Panc1 (cell line): ENCODE data around the gene CDK18. TPM values are rescaled to one million over a fixed set of nuclear protein-coding genes. Genes with fewer than 3 reads are reported as not detected.

Experiments used
- ATAC-seq: fragments of 200-7000 bp; cut with Tn5 transposase; 2 replicates; pipeline ENCODE4 v1.9.1; 2020; ENCODE audit warnings: mild to moderate bottlenecking, moderate library complexity
- BruUV-seq: library from RNA; stranded (reverse); fragments of 400-500 nt; replicated peaks from 2 replicates; lab custom pipeline; 2021; lab: Mats Ljungman, UMichigan
- CTCF ChIA-PET: fragments of 300-600 bp; sonication (Branson Sonifier 250); formaldehyde crosslinking; loops from one replicate; lab custom pipeline; 2022; ENCODE audit warnings: antibody characterized with exemption; lab: Charles Lee
- POLR2A ChIA-PET: fragments of 300-600 bp; sonication (Branson Sonifier 250); formaldehyde crosslinking; loops from one replicate; lab custom pipeline; 2022; ENCODE audit warnings: antibody characterized with exemption; lab: Charles Lee
- DNase-seq: peaks from one replicate; pipeline ENCODE4 v3.0.0-alpha.2; 2010; ENCODE audit warnings: low read depth, low spot score
- H3K27ac ChIP-seq: 2 replicates; pipeline ENCODE4 v1.5.1; 2011; ENCODE audit warnings: mild to moderate bottlenecking, low read length, inconsistent platforms
- H3K27me3 ChIP-seq: fragments of 200-500 bp; sonication (Bioruptor generic); 2 replicates; pipeline ENCODE4 v1.6.0; 2014; ENCODE audit warnings: low read length, inconsistent platforms; ENCODE audit not compliant: control insufficient read depth, insufficient read depth
- H3K36me3 ChIP-seq: fragments of 200-500 bp; sonication (Bioruptor generic); 2 replicates; pipeline ENCODE4 v1.5.1; 2014; ENCODE audit warnings: inconsistent platforms, mild to moderate bottlenecking, low read length, moderate library complexity; ENCODE audit not compliant: control insufficient read depth, insufficient read depth
- H3K4me1 ChIP-seq: 2 replicates; pipeline ENCODE4 v1.5.1; 2011; ENCODE audit warnings: inconsistent platforms, mild to moderate bottlenecking, low read length, moderate library complexity; ENCODE audit not compliant: control insufficient read depth, insufficient read depth
- H3K4me3 ChIP-seq, 2 experiments: 2 replicates each; pipeline ENCODE4 v1.5.1; 2011 to 2012; ENCODE audit warnings: low read depth in 2 of 2, low read length in 2 of 2, mild to moderate bottlenecking in 2 of 2, inconsistent platforms in 1 of 2, moderate library complexity in 1 of 2
- H3K9me3 ChIP-seq: fragments of 200-500 bp; sonication (Bioruptor generic); 2 replicates; pipeline ENCODE4 v1.5.1; 2014; ENCODE audit warnings: low read depth, mild to moderate bottlenecking, inconsistent platforms, low read length, moderate library complexity; ENCODE audit not compliant: control insufficient read depth, insufficient read depth
- CTCF ChIP-seq: fragments of 450-650 bp; IDR thresholded peaks from 2 replicates; pipeline ENCODE4 v1.5.1; 2017; ENCODE audit warnings: mild to moderate bottlenecking
- POLR2AphosphoS5 ChIP-seq: IDR thresholded peaks from 2 replicates; pipeline ENCODE4 v1.6.1; 2012; ENCODE audit warnings: mild to moderate bottlenecking, low read depth, low read length, moderate library complexity
- REST ChIP-seq, 2 experiments: IDR thresholded peaks; 2 replicates each; pipeline ENCODE4 v1.6.1; 2011 to 2012; ENCODE audit warnings: low read depth in 2 of 2, control low read depth in 1 of 2, low read length in 1 of 2, mild to moderate bottlenecking in 1 of 2, moderate library complexity in 1 of 2; ENCODE audit not compliant: insufficient read depth in 1 of 2
- SIN3A ChIP-seq: IDR thresholded peaks from 2 replicates; pipeline ENCODE4 v1.6.1; 2012; ENCODE audit warnings: low read depth, mild to moderate bottlenecking, low read length, moderate library complexity, borderline replicate concordance; ENCODE audit not compliant: insufficient read depth
- TCF7L2 ChIP-seq: IDR thresholded peaks from 2 replicates; pipeline ENCODE4 v1.6.1; 2011; ENCODE audit warnings: mild to moderate bottlenecking, low read depth, low read length, inconsistent platforms
- in situ Hi-C: cut with HindIII; loops from 2 replicates; pipeline ENCODE4 v1.10.0; 2016; ENCODE audit warnings: low sequenced_read_pairs, low pct_unique_long_range_greater_than_20kb
- intact Hi-C: fragments of 100-400 bp; cut with micrococcal nuclease; formaldehyde crosslinking; loops from one replicate; pipeline ENCODE4 v1.10.0; 2022; ENCODE audit not compliant: unreplicated experiment
- total RNA-seq: library from RNA; stranded (reverse); gene quantifications from one replicate; pipeline ENCODE4 v1.2.1, GENCODE V29; 2021; ENCODE audit not compliant: unreplicated experiment

CDK18 gene
- total RNA-seq, 1 experiment from 2014 or later = 7.0 TPM

- no peaks in the 10 kb centered on the region for H3K4me1 ChIP-seq
Observed at GRCh38 chr1:205580923-205581180, 76.4 kb downstream of the CDK18 start.

GRCh38 chr1:205581321-205581980 is 77.0 kb downstream of the CDK18 start:
- Histone ChIP-seq H3K27ac (no peak overlapping the region), H3K4me1 (no peaks in the 10 kb centered on the region), H3K27me3 (no peaks in the 10 kb centered on the region), H3K9me3 (no peaks in the 10 kb centered on the region), H3K36me3 (no peaks in the 10 kb centered on the region), H3K4me3 (no peak overlapping the region)
- ChIA-PET CTCF (no interaction called here), POLR2A (interaction anchor here (0.6 kb wide), 1 partner anchor 42 kb away, joined by 3 read pairs; no protein-coding TSS in a partner anchor)
- TF ChIP-seq REST (IDR thresholded peaks at IDR 0.05; ENCODE audit: insufficient read depth in 1 of 2, low read depth in 2 of 2, low read length in 1 of 2) (no peak), SIN3A (no peak), TCF7L2 (no peak), CTCF (no peak), POLR2AphosphoS5 (no peak)
- ATAC-seq = no peak
- BruUV-seq = no TSS peak
- intact Hi-C loops = no loop called here
- no peak for DNase-seq
- in situ Hi-C loops = no loop called here

More at GRCh38 chr1:205580923-205581180, 76.4 kb downstream of the CDK18 start:
- Histone ChIP-seq H3K9me3 (no peaks in the 10 kb centered on the region), H3K27ac (no peak overlapping the region), H3K36me3 (no peaks in the 10 kb centered on the region), H3K4me3 (no peak overlapping the region), H3K27me3 (no peaks in the 10 kb centered on the region)
- ChIA-PET CTCF (no interaction called here), POLR2A (interaction anchor here (0.6 kb wide), 1 partner anchor 41 kb away, joined by 3 read pairs; no protein-coding TSS in a partner anchor)
- in situ Hi-C loops = no loop called here
- no peak for TF ChIP-seq TCF7L2
- intact Hi-C loops = no loop called here
- DNase-seq (no peak), ATAC-seq (no peak)
- no TSS peak for BruUV-seq

- in situ Hi-C loops (no loop called here), intact Hi-C loops (no loop called here)
- ChIA-PET POLR2A (no interaction called here), CTCF (no interaction called here)
- Histone ChIP-seq H3K27me3 (no peaks in the 10 kb centered on the region), H3K27ac (no peak overlapping the region), H3K36me3 (no peaks in the 10 kb centered on the region), H3K4me1 (no peaks in the 10 kb centered on the region), H3K9me3 (no peaks in the 10 kb centered on the region), H3K4me3 (no peak overlapping the region)
- no TSS peak for BruUV-seq
- DNase-seq (no peak), ATAC-seq (no peak)
- TF ChIP-seq POLR2AphosphoS5 (no peak), REST (IDR thresholded peaks at IDR 0.05; ENCODE audit: insufficient read depth in 1 of 2, low read depth in 2 of 2, low read length in 1 of 2) (no peak), CTCF (no peak), SIN3A (no peak), TCF7L2 (no peak)
Observed at GRCh38 chr1:205582046-205582445, 77.6 kb downstream of the CDK18 start.
